Adrenal gland (tissue), 12 donors: Measurements from ENCODE around the gene FAM120B. TPM values are rescaled to one million over a fixed set of nuclear protein-coding genes. Genes with fewer than 3 reads are reported as not detected.

Experiments used
- DNase-seq, 7 donors: peaks; one replicate each; pipeline ENCODE4 v3.0.0-alpha.2; 2019 to 2020
- H3K27ac ChIP-seq, 5 donors: fragments of 200-600 bp; sonication (generic) in 4 of 5; 1 replicate in 3 of 5; 2 replicates in 2 of 5; pipeline versions ENCODE4 v1.5.1 to v1.8.0; 2016 to 2020; ENCODE audit warnings: mild to moderate bottlenecking in 1 of 5
- H3K27me3 ChIP-seq: fragments of 200-600 bp; 2 replicates; pipeline ENCODE4 v1.8.0; 2021
- H3K36me3 ChIP-seq, 2 donors: fragments of 200-600 bp; replicated peaks in 1 of 2; 1 replicate in 1 of 2; 2 replicates in 1 of 2; pipeline versions ENCODE4 v1.5.1 to v1.8.0; 2018 to 2022
- H3K4me1 ChIP-seq, 2 donors: fragments of 200-600 bp; replicated peaks in 1 of 2; 1 replicate in 1 of 2; 2 replicates in 1 of 2; pipeline versions ENCODE4 v1.5.1 to v1.8.0; 2018 to 2021
- H3K4me3 ChIP-seq, 4 donors: fragments of 200-600 bp; sonication (generic) in 3 of 4; one replicate each; pipeline ENCODE4 v1.5.1; 2016 to 2018
- H3K9me3 ChIP-seq, 3 donors: fragments of 200-600 bp; sonication (generic) in 1 of 3; replicated peaks in 1 of 3; 1 replicate in 2 of 3; 2 replicates in 1 of 3; pipeline versions ENCODE4 v1.5.1 to v1.8.0; 2016 to 2021
- CTCF ChIP-seq, 6 experiments: fragments of 450-650 bp in 4 of 6; fragments of 200-600 bp in 2 of 6; sonication (generic) in 1 of 6; IDR thresholded peaks; 1 replicate in 5 of 6; 2 replicates in 1 of 6; pipeline versions ENCODE4 v1.5.1 to v1.8.0; 2016 to 2021; ENCODE audit warnings: antibody characterized with exemption in 6 of 6, mild to moderate bottlenecking in 2 of 6, moderate library complexity in 1 of 6
- POLR2A ChIP-seq, 2 donors: fragments of 450-650 bp; IDR thresholded peaks; one replicate each; pipeline ENCODE4 v1.6.1; 2017; ENCODE audit warnings: antibody characterized with exemption in 2 of 2, mild to moderate bottlenecking in 2 of 2, moderate library complexity in 1 of 2
- WGBS, 4 donors: extraction: QIAGEN DNeasy Blood & Tissue Kit in 2 of 4; methylation state at CpG; one replicate each; pipeline versions ENCODE4 v1.1.5 to v1.1.7; 2013 to 2017; 5-methylcytosine and 5-hydroxymethylcytosine counted together
- intact Hi-C, 2 donors: fragments of 100-400 bp; cut with DNase I; formaldehyde crosslinking; loops; one replicate each; pipeline versions ENCODE4 v1.14.1 to v1.15.0; 2022 to 2023
- polyA plus RNA-seq, 3 donors: library from polyadenylated mRNA; stranded (reverse); fragments of 200-250 nt in 2 of 3; fragments of 350-450 nt in 1 of 3; fragmentation: Illumina TruSeq in 1 of 3; extraction: RNeasy Lipid Tissue Mini Kit (QIAGEN cat#74804) in 1 of 3; gene quantifications; one replicate each; pipeline ENCODE4 v1.2.3, GENCODE V29; 2013 to 2014
- total RNA-seq, 9 donors: library from RNA; depleted of rRNA in 4 of 9; stranded (reverse); fragments of >200 nt in 4 of 9; fragments of 120-200 nt in 1 of 9; fragmentation: NEBNext Ultra II Directional in 1 of 9; extraction: Animal tissue kit (Norgen Biotek cat#: 25700) in 1 of 9; gene quantifications; one replicate each; pipeline versions ENCODE4 v1.1.0 to v1.2.4, GENCODE V29; 2013 to 2023
- donor health status: healthy with polysubstance abuse.
- donor health status: Bipolar disorder and iron deficiency.
- donor health status: DM: yes; HTN: yes; CAD: no.
- donor health status: DM: no; HTN: no; CAD: no.
- donor health status: DM: no; HTN: no; CAD: no.
- donor health status: DM: yes; HTN: yes; CAD: no.

Gene FAM120B
- total and polyA plus RNA-seq, 12 donors = 12.4 to 42.0 (median 27.4) TPM

- 88 to 97% (median 95%) methylated on average over 23 to 60 of the region's 60 CpGs for WGBS, 4 donors
- intact Hi-C loops = no loop called here
- peaks cover 0 to 26% of the 10 kb centered on the region in 2 donors for H3K36me3 ChIP-seq
- H3K4me3 ChIP-seq = no peak overlapping the region
- TF ChIP-seq CTCF (IDR thresholded peaks at IDR 0.05) (no peak), POLR2A (IDR thresholded peaks at IDR 0.05) (no peak)
- no peak overlapping the region for H3K27ac ChIP-seq
- H3K27me3 ChIP-seq = no peaks in the 10 kb centered on the region
- peaks cover 0 to 15% of the 10 kb centered on the region in 2 donors for H3K4me1 ChIP-seq
- H3K9me3 ChIP-seq = no peaks in the 10 kb centered on the region
- DNase-seq = no peak
These were observed 23.1 kb upstream of the FAM120B start for GRCh38 chr6:170283212-170284081.

- Histone ChIP-seq H3K36me3 (peaks cover 0 to 26% of the 10 kb centered on the region in 2 donors), H3K27ac (peak overlapping the region in 1 of 5 donors; percentile 13), H3K9me3 (no peaks in the 10 kb centered on the region), H3K4me3 (no peak overlapping the region), H3K27me3 (no peaks in the 10 kb centered on the region), H3K4me1 (peaks cover 6 to 23% of the 10 kb centered on the region in 2 donors)
- DNase-seq = peak in 2 of 7 donors; percentile 10 to 15
- intact Hi-C loops = no loop called here
- TF ChIP-seq POLR2A (IDR thresholded peaks at IDR 0.05) = no peak
- TF ChIP-seq CTCF (IDR thresholded peaks at IDR 0.05) = no peak
- 90 to 94% (median 92%) methylated on average over 12 to 15 of the region's 15 CpGs for WGBS, 4 donors
These were observed 22.3 kb upstream of the FAM120B start for GRCh38 chr6:170284126-170284773.

GRCh38 chr6:170284866-170285469, 21.6 kb upstream of the FAM120B start:
- no peak for TF ChIP-seq CTCF (IDR thresholded peaks at IDR 0.05)
- no peak for TF ChIP-seq POLR2A (IDR thresholded peaks at IDR 0.05)
- DNase-seq = peak in 2 of 7 donors; percentile 13 to 19
- Histone ChIP-seq H3K4me1 (peaks cover 11 to 30% of the 10 kb centered on the region in 2 donors), H3K27ac (no peak overlapping the region), H3K27me3 (no peaks in the 10 kb centered on the region), H3K36me3 (peaks cover 0 to 26% of the 10 kb centered on the region in 2 donors), H3K9me3 (no peaks in the 10 kb centered on the region), H3K4me3 (no peak overlapping the region)
- intact Hi-C loops = no loop called here
- 88 to 92% (median 90%) methylated on average over 7 to 24 of the region's 24 CpGs for WGBS, 4 donors

- no peak overlapping the region for H3K27ac ChIP-seq
- DNase-seq = peak in 1 of 7 donors; percentile 7
These were observed 21.1 kb upstream of the FAM120B start for GRCh38 chr6:170285482-170285881.

More at GRCh38 chr6:170285482-170285881, 21.1 kb upstream of the FAM120B start:
- intact Hi-C loops = no loop called here
- Histone ChIP-seq H3K27me3 (no peaks in the 10 kb centered on the region), H3K4me1 (peaks cover 11 to 30% of the 10 kb centered on the region in 2 donors), H3K9me3 (no peaks in the 10 kb centered on the region), H3K36me3 (peaks cover 0 to 26% of the 10 kb centered on the region in 2 donors), H3K4me3 (no peak overlapping the region)
- WGBS, 4 donors = 86 to 91% (median 90%) methylated on average over 4 to 5 of the region's 5 CpGs
- TF ChIP-seq POLR2A (IDR thresholded peaks at IDR 0.05) (no peak), CTCF (IDR thresholded peaks at IDR 0.05) (no peak)
